ENCODE measurements around the gene ASIC2.

DNA sequence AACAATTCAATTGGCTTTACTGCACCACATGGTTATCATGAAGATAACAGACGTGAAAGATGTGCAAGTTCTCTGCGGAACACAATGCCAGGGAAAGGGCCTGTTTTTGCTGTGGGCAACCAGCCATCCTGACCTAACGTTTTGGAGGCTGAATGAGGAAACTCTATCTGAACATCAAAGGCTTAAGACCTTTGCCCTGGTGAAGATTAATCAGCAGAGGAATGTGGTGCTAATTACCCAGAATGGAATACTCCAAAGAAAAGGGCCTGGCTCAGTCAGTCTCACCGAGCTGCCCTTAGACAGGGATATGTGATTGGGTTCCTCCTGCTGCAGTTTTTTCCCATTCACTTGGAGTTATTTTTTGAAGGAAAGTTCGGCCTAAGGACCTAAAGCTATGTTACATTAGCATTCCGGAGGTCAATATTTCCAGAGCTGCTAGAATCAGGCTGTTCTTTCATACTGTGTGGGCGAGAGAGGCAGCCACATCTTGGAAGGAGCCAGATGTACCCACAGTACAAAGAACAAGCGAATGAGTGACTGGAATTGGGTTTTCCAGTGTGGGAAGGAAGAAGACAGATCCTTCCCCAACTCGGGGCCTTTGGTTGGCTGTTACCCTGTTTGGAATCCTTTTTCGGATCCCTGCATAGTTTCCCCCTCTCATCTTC, 15.5 kb downstream of the ASIC2 start:
- TF ChIP-seq ZFP3 (CRISPR knock-in tag; IDR thresholded peaks at IDR 0.05) (no peak), TOX (CRISPR knock-in tag; IDR thresholded peaks at IDR 0.05; ENCODE audit: borderline replicate concordance) (no peak), GLIS3 (CRISPR knock-in tag; IDR thresholded peaks at IDR 0.05) (no peak)
- TF ChIP-seq, protein P1, sequence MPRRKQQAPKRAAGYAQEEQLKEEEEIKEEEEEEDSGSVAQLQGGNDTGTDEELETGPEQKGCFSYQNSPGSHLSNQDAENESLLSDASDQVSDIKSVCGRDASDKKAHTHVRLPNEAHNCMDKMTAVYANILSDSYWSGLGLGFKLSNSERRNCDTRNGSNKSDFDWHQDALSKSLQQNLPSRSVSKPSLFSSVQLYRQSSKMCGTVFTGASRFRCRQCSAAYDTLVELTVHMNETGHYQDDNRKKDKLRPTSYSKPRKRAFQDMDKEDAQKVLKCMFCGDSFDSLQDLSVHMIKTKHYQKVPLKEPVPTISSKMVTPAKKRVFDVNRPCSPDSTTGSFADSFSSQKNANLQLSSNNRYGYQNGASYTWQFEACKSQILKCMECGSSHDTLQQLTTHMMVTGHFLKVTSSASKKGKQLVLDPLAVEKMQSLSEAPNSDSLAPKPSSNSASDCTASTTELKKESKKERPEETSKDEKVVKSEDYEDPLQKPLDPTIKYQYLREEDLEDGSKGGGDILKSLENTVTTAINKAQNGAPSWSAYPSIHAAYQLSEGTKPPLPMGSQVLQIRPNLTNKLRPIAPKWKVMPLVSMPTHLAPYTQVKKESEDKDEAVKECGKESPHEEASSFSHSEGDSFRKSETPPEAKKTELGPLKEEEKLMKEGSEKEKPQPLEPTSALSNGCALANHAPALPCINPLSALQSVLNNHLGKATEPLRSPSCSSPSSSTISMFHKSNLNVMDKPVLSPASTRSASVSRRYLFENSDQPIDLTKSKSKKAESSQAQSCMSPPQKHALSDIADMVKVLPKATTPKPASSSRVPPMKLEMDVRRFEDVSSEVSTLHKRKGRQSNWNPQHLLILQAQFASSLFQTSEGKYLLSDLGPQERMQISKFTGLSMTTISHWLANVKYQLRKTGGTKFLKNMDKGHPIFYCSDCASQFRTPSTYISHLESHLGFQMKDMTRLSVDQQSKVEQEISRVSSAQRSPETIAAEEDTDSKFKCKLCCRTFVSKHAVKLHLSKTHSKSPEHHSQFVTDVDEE (CRISPR knock-in tag; IDR thresholded peaks at IDR 0.05): no peak
- TF ChIP-seq, protein P2, sequence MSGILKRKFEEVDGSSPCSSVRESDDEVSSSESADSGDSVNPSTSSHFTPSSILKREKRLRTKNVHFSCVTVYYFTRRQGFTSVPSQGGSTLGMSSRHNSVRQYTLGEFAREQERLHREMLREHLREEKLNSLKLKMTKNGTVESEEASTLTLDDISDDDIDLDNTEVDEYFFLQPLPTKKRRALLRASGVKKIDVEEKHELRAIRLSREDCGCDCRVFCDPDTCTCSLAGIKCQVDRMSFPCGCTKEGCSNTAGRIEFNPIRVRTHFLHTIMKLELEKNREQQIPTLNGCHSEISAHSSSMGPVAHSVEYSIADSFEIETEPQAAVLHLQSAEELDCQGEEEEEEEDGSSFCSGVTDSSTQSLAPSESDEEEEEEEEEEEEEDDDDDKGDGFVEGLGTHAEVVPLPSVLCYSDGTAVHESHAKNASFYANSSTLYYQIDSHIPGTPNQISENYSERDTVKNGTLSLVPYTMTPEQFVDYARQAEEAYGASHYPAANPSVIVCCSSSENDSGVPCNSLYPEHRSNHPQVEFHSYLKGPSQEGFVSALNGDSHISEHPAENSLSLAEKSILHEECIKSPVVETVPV (CRISPR knock-in tag; IDR thresholded peaks at IDR 0.05): no peak
- TF ChIP-seq, protein P3, sequence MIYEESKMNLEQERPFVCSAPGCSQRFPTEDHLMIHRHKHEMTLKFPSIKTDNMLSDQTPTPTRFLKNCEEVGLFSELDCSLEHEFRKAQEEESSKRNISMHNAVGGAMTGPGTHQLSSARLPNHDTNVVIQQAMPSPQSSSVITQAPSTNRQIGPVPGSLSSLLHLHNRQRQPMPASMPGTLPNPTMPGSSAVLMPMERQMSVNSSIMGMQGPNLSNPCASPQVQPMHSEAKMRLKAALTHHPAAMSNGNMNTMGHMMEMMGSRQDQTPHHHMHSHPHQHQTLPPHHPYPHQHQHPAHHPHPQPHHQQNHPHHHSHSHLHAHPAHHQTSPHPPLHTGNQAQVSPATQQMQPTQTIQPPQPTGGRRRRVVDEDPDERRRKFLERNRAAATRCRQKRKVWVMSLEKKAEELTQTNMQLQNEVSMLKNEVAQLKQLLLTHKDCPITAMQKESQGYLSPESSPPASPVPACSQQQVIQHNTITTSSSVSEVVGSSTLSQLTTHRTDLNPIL (CRISPR knock-in tag; IDR thresholded peaks at IDR 0.05; ENCODE audit: low read depth): no peak

All from SK-N-SH treated with all-trans-retinoic acid at 6 μM for 48 hours (cell line).